ENCODE results near the gene NDUFS4.
"Not testable (repeated sequence)": the region's sequence is repeated elsewhere in the genome, so short reads cannot be mapped to it uniquely, and the experiment has no call there.

The NDUFS4 gene

DNA sequence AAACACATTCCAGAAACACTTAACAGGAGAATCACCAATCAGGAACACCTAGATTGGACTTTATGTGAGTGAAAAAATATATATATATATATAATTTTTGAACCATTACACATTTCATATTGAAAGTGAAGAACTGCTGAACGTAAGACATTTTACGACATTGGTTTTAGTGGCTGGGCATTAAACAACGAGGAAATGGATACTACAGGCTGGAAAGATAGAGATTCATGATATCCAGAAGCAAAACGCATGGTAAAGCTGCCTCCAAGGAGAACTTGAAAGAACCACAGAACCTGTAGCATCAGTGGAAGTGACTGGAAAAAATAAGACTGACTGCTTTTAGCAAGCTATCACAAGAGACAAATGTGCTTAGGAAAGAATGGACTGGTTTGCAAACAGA, 13.2 kb upstream of the NDUFS4 start:
- H3K9me3 ChIP-seq (ENCODE audit: control insufficient read depth in 1 of 2, low read length in 2 of 2) = no peaks in the 10 kb centered on the region
- H3K4me3 ChIP-seq (ENCODE audit: low read depth in 1 of 2, low read length in 2 of 2) = no peak overlapping the region
- H3K9ac ChIP-seq (ENCODE audit: low read depth in 1 of 2, low read length in 2 of 2) = no peak overlapping the region
- no peaks in the 10 kb centered on the region for H3K27me3 ChIP-seq (ENCODE audit: control insufficient read depth in 1 of 2, insufficient read depth in 2 of 2, low read length in 2 of 2)
- H3K36me3 ChIP-seq (ENCODE audit: control insufficient read depth in 1 of 2, insufficient read depth in 2 of 2, low read length in 2 of 2) = no peaks in the 10 kb centered on the region
- H3K27ac ChIP-seq (ENCODE audit: low read depth, low read length) = no peak overlapping the region
- H3K4me1 ChIP-seq (ENCODE audit: control insufficient read depth in 1 of 2, insufficient read depth in 2 of 2, low read length in 2 of 2) = peaks cover 0 to 7% of the 10 kb centered on the region in 2 donors

- not testable (repeated sequence) for H3K36me3 ChIP-seq (ENCODE audit: control insufficient read depth in 1 of 2, insufficient read depth in 2 of 2, low read length in 2 of 2); H3K27me3 ChIP-seq (ENCODE audit: control insufficient read depth in 1 of 2, insufficient read depth in 2 of 2, low read length in 2 of 2); H3K9ac ChIP-seq (ENCODE audit: low read depth in 1 of 2, low read length in 2 of 2)
Observed at GRCh38 chr5:53548501-53548900, 11.9 kb upstream of the NDUFS4 start.

DNA sequence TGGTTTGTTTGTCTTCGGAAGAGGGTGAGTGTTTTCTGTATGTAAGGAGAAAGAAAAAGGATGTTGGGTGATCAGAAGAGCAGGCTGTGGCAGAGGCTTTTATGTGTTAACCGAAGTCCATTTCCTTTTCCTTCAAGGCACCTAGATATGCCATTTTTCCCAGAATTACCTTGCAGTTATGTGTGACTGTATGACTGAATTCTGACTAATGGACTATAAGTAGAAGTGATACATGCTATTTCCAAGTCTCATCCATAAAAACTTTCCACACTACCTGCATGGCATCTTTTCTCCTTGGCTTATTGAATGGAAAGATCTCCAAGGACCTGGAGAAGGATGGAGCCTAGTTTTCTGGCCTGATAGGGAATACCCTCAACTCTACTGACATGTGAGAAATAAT, 10.6 kb upstream of the NDUFS4 start:
- peaks cover 0 to 7% of the 10 kb centered on the region in 2 donors for H3K4me1 ChIP-seq (ENCODE audit: control insufficient read depth in 1 of 2, insufficient read depth in 2 of 2, low read length in 2 of 2)
- no peak overlapping the region for H3K4me3 ChIP-seq (ENCODE audit: low read depth in 1 of 2, low read length in 2 of 2)
- no peak overlapping the region for H3K27ac ChIP-seq (ENCODE audit: low read depth, low read length)
- H3K27me3 ChIP-seq (ENCODE audit: control insufficient read depth in 1 of 2, insufficient read depth in 2 of 2, low read length in 2 of 2) = no peaks in the 10 kb centered on the region
- no peaks in the 10 kb centered on the region for H3K9me3 ChIP-seq (ENCODE audit: control insufficient read depth in 1 of 2, low read length in 2 of 2)
- H3K36me3 ChIP-seq (ENCODE audit: control insufficient read depth in 1 of 2, insufficient read depth in 2 of 2, low read length in 2 of 2) = no peaks in the 10 kb centered on the region
- H3K9ac ChIP-seq (ENCODE audit: low read depth in 1 of 2, low read length in 2 of 2) = no peak overlapping the region

More at GRCh38 chr5:53548501-53548900, 11.9 kb upstream of the NDUFS4 start:
- H3K4me3 ChIP-seq (ENCODE audit: low read depth in 1 of 2, low read length in 2 of 2); H3K27ac ChIP-seq (ENCODE audit: low read depth, low read length); H3K9me3 ChIP-seq (ENCODE audit: control insufficient read depth in 1 of 2, low read length in 2 of 2); H3K4me1 ChIP-seq (ENCODE audit: control insufficient read depth in 1 of 2, insufficient read depth in 2 of 2, low read length in 2 of 2): not testable (repeated sequence)

- H3K9ac ChIP-seq (ENCODE audit: low read depth in 1 of 2, low read length in 2 of 2) = no peak overlapping the region
- H3K4me3 ChIP-seq (ENCODE audit: low read depth in 1 of 2, low read length in 2 of 2) = no peak overlapping the region
- peaks cover 0 to 4% of the 10 kb centered on the region in 2 donors for H3K4me1 ChIP-seq (ENCODE audit: control insufficient read depth in 1 of 2, insufficient read depth in 2 of 2, low read length in 2 of 2)
- H3K9me3 ChIP-seq (ENCODE audit: control insufficient read depth in 1 of 2, low read length in 2 of 2) = no peaks in the 10 kb centered on the region
- H3K27ac ChIP-seq (ENCODE audit: low read depth, low read length) = no peak overlapping the region
- no peaks in the 10 kb centered on the region for H3K36me3 ChIP-seq (ENCODE audit: control insufficient read depth in 1 of 2, insufficient read depth in 2 of 2, low read length in 2 of 2)
- peaks cover 0 to 2% of the 10 kb centered on the region in 2 donors for H3K27me3 ChIP-seq (ENCODE audit: control insufficient read depth in 1 of 2, insufficient read depth in 2 of 2, low read length in 2 of 2)
Observed at GRCh38 chr5:53552561-53552960, 7.9 kb upstream of the NDUFS4 start.

GRCh38 chr5:53554444-53554843, 6.0 kb upstream of the NDUFS4 start:
- H3K36me3 ChIP-seq (ENCODE audit: control insufficient read depth in 1 of 2, insufficient read depth in 2 of 2, low read length in 2 of 2) = no peaks in the 10 kb centered on the region
- no peaks in the 10 kb centered on the region for H3K4me1 ChIP-seq (ENCODE audit: control insufficient read depth in 1 of 2, insufficient read depth in 2 of 2, low read length in 2 of 2)
- H3K27ac ChIP-seq (ENCODE audit: low read depth, low read length) = no peak overlapping the region
- no peak overlapping the region for H3K4me3 ChIP-seq (ENCODE audit: low read depth in 1 of 2, low read length in 2 of 2)
- no peak overlapping the region for H3K9ac ChIP-seq (ENCODE audit: low read depth in 1 of 2, low read length in 2 of 2)
- H3K27me3 ChIP-seq (ENCODE audit: control insufficient read depth in 1 of 2, insufficient read depth in 2 of 2, low read length in 2 of 2) = peaks cover 0 to 2% of the 10 kb centered on the region in 2 donors
- peaks cover 4 to 5% of the 10 kb centered on the region in 2 donors for H3K9me3 ChIP-seq (ENCODE audit: control insufficient read depth in 1 of 2, low read length in 2 of 2)

DNA sequence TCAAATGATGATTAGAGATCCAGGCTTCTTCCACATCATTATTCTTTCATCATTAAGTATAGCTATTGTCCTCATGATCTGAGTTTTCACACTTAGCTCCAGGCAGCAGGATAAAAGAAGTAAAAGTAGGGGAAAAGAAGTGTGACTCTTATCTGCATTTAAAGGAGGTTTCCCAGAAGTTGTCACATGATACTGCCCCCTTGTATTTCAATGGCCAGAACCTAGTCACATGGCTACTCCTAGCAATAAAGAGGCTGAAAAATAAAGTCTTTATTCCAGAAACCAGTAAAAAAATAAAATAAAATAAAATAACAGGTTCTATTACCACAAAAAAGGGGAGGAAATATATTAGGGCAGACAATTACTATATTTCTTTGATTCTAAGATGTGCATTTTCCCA, 5.3 kb upstream of the NDUFS4 start:
- Histone ChIP-seq H3K27me3 (ENCODE audit: control insufficient read depth in 1 of 2, insufficient read depth in 2 of 2, low read length in 2 of 2) (peaks cover 0 to 2% of the 10 kb centered on the region in 2 donors), H3K4me3 (ENCODE audit: low read depth in 1 of 2, low read length in 2 of 2) (no peak overlapping the region), H3K36me3 (ENCODE audit: control insufficient read depth in 1 of 2, insufficient read depth in 2 of 2, low read length in 2 of 2) (no peaks in the 10 kb centered on the region), H3K27ac (ENCODE audit: low read depth, low read length) (no peak overlapping the region), H3K9ac (ENCODE audit: low read depth in 1 of 2, low read length in 2 of 2) (no peak overlapping the region), H3K4me1 (ENCODE audit: control insufficient read depth in 1 of 2, insufficient read depth in 2 of 2, low read length in 2 of 2) (no peaks in the 10 kb centered on the region), H3K9me3 (ENCODE audit: control insufficient read depth in 1 of 2, low read length in 2 of 2) (peaks cover 4 to 5% of the 10 kb centered on the region in 2 donors)

GRCh38 chr5:53556001-53556400, 4.4 kb upstream of the NDUFS4 start:
- H3K4me3 ChIP-seq (ENCODE audit: low read depth in 1 of 2, low read length in 2 of 2) = no peak overlapping the region
- H3K36me3 ChIP-seq (ENCODE audit: control insufficient read depth in 1 of 2, insufficient read depth in 2 of 2, low read length in 2 of 2) = no peaks in the 10 kb centered on the region
- peaks cover 0 to 2% of the 10 kb centered on the region in 2 donors for H3K27me3 ChIP-seq (ENCODE audit: control insufficient read depth in 1 of 2, insufficient read depth in 2 of 2, low read length in 2 of 2)
- H3K9ac ChIP-seq (ENCODE audit: low read depth in 1 of 2, low read length in 2 of 2) = no peak overlapping the region
- H3K27ac ChIP-seq (ENCODE audit: low read depth, low read length) = no peak overlapping the region
- H3K4me1 ChIP-seq (ENCODE audit: control insufficient read depth in 1 of 2, insufficient read depth in 2 of 2, low read length in 2 of 2) = peaks cover 0 to under 1% of the 10 kb centered on the region in 2 donors
- peaks cover 4 to 5% of the 10 kb centered on the region in 2 donors for H3K9me3 ChIP-seq (ENCODE audit: control insufficient read depth in 1 of 2, low read length in 2 of 2)

- no peaks in the 10 kb centered on the region for H3K36me3 ChIP-seq (ENCODE audit: control insufficient read depth in 1 of 2, insufficient read depth in 2 of 2, low read length in 2 of 2)
- peaks cover 0 to 14% of the 10 kb centered on the region in 2 donors for H3K4me1 ChIP-seq (ENCODE audit: control insufficient read depth in 1 of 2, insufficient read depth in 2 of 2, low read length in 2 of 2)
- peaks cover 0 to 2% of the 10 kb centered on the region in 2 donors for H3K27me3 ChIP-seq (ENCODE audit: control insufficient read depth in 1 of 2, insufficient read depth in 2 of 2, low read length in 2 of 2)
- H3K4me3 ChIP-seq (ENCODE audit: low read depth in 1 of 2, low read length in 2 of 2) = no peak overlapping the region
- H3K9ac ChIP-seq (ENCODE audit: low read depth in 1 of 2, low read length in 2 of 2) = no peak overlapping the region
- no peak overlapping the region for H3K27ac ChIP-seq (ENCODE audit: low read depth, low read length)
- H3K9me3 ChIP-seq (ENCODE audit: control insufficient read depth in 1 of 2, low read length in 2 of 2) = peaks cover 4 to 5% of the 10 kb centered on the region in 2 donors
Observed at GRCh38 chr5:53557386-53557785, 3.1 kb upstream of the NDUFS4 start.

- H3K27me3 ChIP-seq (ENCODE audit: control insufficient read depth in 1 of 2, insufficient read depth in 2 of 2, low read length in 2 of 2) = peaks cover 0 to 2% of the 10 kb centered on the region in 2 donors
- H3K4me3 ChIP-seq (ENCODE audit: low read depth in 1 of 2, low read length in 2 of 2) = no peak overlapping the region
- H3K27ac ChIP-seq (ENCODE audit: low read depth, low read length) = no peak overlapping the region
- peaks cover 4 to 5% of the 10 kb centered on the region in 2 donors for H3K9me3 ChIP-seq (ENCODE audit: control insufficient read depth in 1 of 2, low read length in 2 of 2)
- H3K36me3 ChIP-seq (ENCODE audit: control insufficient read depth in 1 of 2, insufficient read depth in 2 of 2, low read length in 2 of 2) = no peaks in the 10 kb centered on the region
- peaks cover 0 to 18% of the 10 kb centered on the region in 2 donors for H3K4me1 ChIP-seq (ENCODE audit: control insufficient read depth in 1 of 2, insufficient read depth in 2 of 2, low read length in 2 of 2)
- no peak overlapping the region for H3K9ac ChIP-seq (ENCODE audit: low read depth in 1 of 2, low read length in 2 of 2)
Observed at GRCh38 chr5:53558966-53559365, 1.5 kb upstream of the NDUFS4 start.

GRCh38 chr5:53560028-53560427, 411 bp upstream of the NDUFS4 start:
- Histone ChIP-seq H3K27me3 (ENCODE audit: control insufficient read depth in 1 of 2, insufficient read depth in 2 of 2, low read length in 2 of 2) (peaks cover 0 to 2% of the 10 kb centered on the region in 2 donors), H3K4me3 (ENCODE audit: low read depth in 1 of 2, low read length in 2 of 2) (peak overlapping the region; percentile 92 to 94), H3K9ac (ENCODE audit: low read depth in 1 of 2, low read length in 2 of 2) (peak overlapping the region; percentile 85 to 94), H3K27ac (ENCODE audit: low read depth, low read length) (no peak overlapping the region), H3K9me3 (ENCODE audit: control insufficient read depth in 1 of 2, low read length in 2 of 2) (peaks cover 4 to 5% of the 10 kb centered on the region in 2 donors), H3K36me3 (ENCODE audit: control insufficient read depth in 1 of 2, insufficient read depth in 2 of 2, low read length in 2 of 2) (no peaks in the 10 kb centered on the region), H3K4me1 (ENCODE audit: control insufficient read depth in 1 of 2, insufficient read depth in 2 of 2, low read length in 2 of 2) (peaks cover 0 to 20% of the 10 kb centered on the region in 2 donors)

DNA sequence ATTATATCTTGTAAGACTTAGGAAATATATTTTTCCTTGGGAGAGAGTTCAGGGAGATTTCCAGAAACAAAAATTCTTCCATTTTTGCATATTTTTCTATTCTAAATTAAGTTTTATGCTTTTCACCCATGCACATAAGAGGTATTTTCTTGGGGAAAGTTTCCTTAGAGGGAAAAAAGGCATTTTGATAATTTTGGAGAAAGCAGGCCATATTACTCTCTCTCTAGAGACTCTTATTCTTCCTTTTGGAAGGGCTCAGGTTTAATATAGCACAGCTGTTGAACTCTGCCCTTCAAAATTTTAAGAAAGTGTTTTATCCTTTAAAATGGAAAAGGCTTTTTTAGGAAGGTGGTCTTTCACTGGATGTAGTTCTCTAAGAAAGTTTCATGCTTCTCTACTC, 8.0 kb downstream of the NDUFS4 start:
- peaks cover 0 to 4% of the 10 kb centered on the region in 2 donors for H3K4me1 ChIP-seq (ENCODE audit: control insufficient read depth in 1 of 2, insufficient read depth in 2 of 2, low read length in 2 of 2)
- H3K27me3 ChIP-seq (ENCODE audit: control insufficient read depth in 1 of 2, insufficient read depth in 2 of 2, low read length in 2 of 2) = no peaks in the 10 kb centered on the region
- H3K9me3 ChIP-seq (ENCODE audit: control insufficient read depth in 1 of 2, low read length in 2 of 2) = no peaks in the 10 kb centered on the region
- H3K27ac ChIP-seq (ENCODE audit: low read depth, low read length) = no peak overlapping the region
- no peak overlapping the region for H3K9ac ChIP-seq (ENCODE audit: low read depth in 1 of 2, low read length in 2 of 2)
- H3K36me3 ChIP-seq (ENCODE audit: control insufficient read depth in 1 of 2, insufficient read depth in 2 of 2, low read length in 2 of 2) = no peaks in the 10 kb centered on the region
- no peak overlapping the region for H3K4me3 ChIP-seq (ENCODE audit: low read depth in 1 of 2, low read length in 2 of 2)

All from duodenal mucosa (tissue), 2 donors.